ENCODE measurements around the gene FARSB. TPM values are rescaled to one million over a fixed set of nuclear protein-coding genes. Genes with fewer than 3 reads are reported as not detected.

FARSB gene
- total RNA-seq, 1 experiment from 2014 or later: 50.7 TPM

- TF ChIP-seq ZNF274 (IDR thresholded peaks at IDR 0.05; ENCODE audit: low read depth, low read length): no peak
- no peak for TF ChIP-seq TCF7L2 (IDR thresholded peaks at IDR 0.05; ENCODE audit: borderline replicate concordance, extremely low read depth, insufficient read depth, insufficient read length)
- TF ChIP-seq ELF1 (IDR thresholded peaks at IDR 0.05; ENCODE audit: borderline replicate concordance, low read depth): no peak
- no peak for TF ChIP-seq RAD21 (IDR thresholded peaks at IDR 0.05; ENCODE audit: low read depth)
- TF ChIP-seq SIN3A (IDR thresholded peaks at IDR 0.05; ENCODE audit: low read depth): no peak
- TF ChIP-seq ZFX (IDR thresholded peaks at IDR 0.05): no peak
- TF ChIP-seq EZH2 (IDR thresholded peaks at IDR 0.05): no peak
- TF ChIP-seq CBX3 (IDR thresholded peaks at IDR 0.05; ENCODE audit: low read depth): no peak
- TF ChIP-seq ATF3 (IDR thresholded peaks at IDR 0.05): no peak
Observed at GRCh38 chr2:222608081-222608480, 47.8 kb downstream of the FARSB start (continued).

- CTCF ChIA-PET: interaction anchor here (1.9 kb wide), 1 partner anchor 8 kb away, joined by 5 read pairs; no protein-coding TSS in a partner anchor
- ATAC-seq (no peak), DNase-seq (ENCODE audit: low read depth, low spot score) (no peak)
- no peaks in the 10 kb centered on the region; the same call in 1 of the 2 replicates for H4K20me1 ChIP-seq (ENCODE audit: insufficient read depth)
- H3K27ac ChIP-seq (ENCODE audit: low read depth, low read length): no peak overlapping the region
- intact Hi-C loops (cut with micrococcal nuclease): no loop called here
- no peak overlapping the region for H3K4me3 ChIP-seq (replicated peaks in 1 of 2; ENCODE audit: low read depth in 1 of 2, low read length in 2 of 2)
- no peaks in the 10 kb centered on the region for H3K9me2 ChIP-seq (ENCODE audit: insufficient read depth)
- TF ChIP-seq JUND (IDR thresholded peaks at IDR 0.05) (no peak), SRF (IDR thresholded peaks at IDR 0.05; ENCODE audit: low read depth) (no peak), CTCF (IDR thresholded peaks at IDR 0.05 in 2 of 3, conservative IDR thresholded peaks at IDR 0.05 in 1 of 3; ENCODE audit: borderline replicate concordance in 1 of 3, insufficient read depth in 1 of 3, low read depth in 2 of 3, low read length in 2 of 3) (no peak), CBX3 (IDR thresholded peaks at IDR 0.05; ENCODE audit: low read depth) (no peak), YY1 (IDR thresholded peaks at IDR 0.05; ENCODE audit: extremely low read depth, insufficient replicate concordance, low read depth, low read length) (no peak)
- no TSS peak for BruUV-seq (replicated peaks)
- peaks cover 61% of the 10 kb centered on the region for H3K79me2 ChIP-seq (ENCODE audit: insufficient read depth, low read length)
- H3K4me1 ChIP-seq (ENCODE audit: control insufficient read depth in 1 of 2, insufficient read depth in 2 of 2, low read length in 2 of 2): no peaks in the 10 kb centered on the region
- no peaks in the 10 kb centered on the region for H3K27me3 ChIP-seq (ENCODE audit: insufficient read depth, low read length)
- RAD21 ChIA-PET (ENCODE audit: low non-redundant PET in 1 of 2, low total read pairs in 2 of 2, uncharacterized antibody in 2 of 2, unreplicated experiment in 2 of 2): no interaction called here
- POLR2A ChIA-PET: no interaction called here
- H3K36me3 ChIP-seq (ENCODE audit: control insufficient read depth in 1 of 2, insufficient read depth in 2 of 2, low read length in 2 of 2): peaks cover 4 to 18% of the 10 kb centered on the region in 2 experiments; a peak in 2 of 4 replicates
- no peak overlapping the region for H2AFZ ChIP-seq (ENCODE audit: low read depth, low read length, poor library complexity, severe bottlenecking)
- H3K9ac ChIP-seq (ENCODE audit: low read length): no peak overlapping the region
- H3K9me3 ChIP-seq (ENCODE audit: control insufficient read depth in 1 of 2, insufficient read depth in 1 of 2, low read depth in 1 of 2, low read length in 2 of 2): no peaks in the 10 kb centered on the region
- H3K4me2 ChIP-seq (ENCODE audit: low read length): no peak overlapping the region
Observed at GRCh38 chr2:222606306-222606705, 49.6 kb downstream of the FARSB start.
